ENCODE measurements around the gene HOXB5.

HOXB5 gene

DNA sequence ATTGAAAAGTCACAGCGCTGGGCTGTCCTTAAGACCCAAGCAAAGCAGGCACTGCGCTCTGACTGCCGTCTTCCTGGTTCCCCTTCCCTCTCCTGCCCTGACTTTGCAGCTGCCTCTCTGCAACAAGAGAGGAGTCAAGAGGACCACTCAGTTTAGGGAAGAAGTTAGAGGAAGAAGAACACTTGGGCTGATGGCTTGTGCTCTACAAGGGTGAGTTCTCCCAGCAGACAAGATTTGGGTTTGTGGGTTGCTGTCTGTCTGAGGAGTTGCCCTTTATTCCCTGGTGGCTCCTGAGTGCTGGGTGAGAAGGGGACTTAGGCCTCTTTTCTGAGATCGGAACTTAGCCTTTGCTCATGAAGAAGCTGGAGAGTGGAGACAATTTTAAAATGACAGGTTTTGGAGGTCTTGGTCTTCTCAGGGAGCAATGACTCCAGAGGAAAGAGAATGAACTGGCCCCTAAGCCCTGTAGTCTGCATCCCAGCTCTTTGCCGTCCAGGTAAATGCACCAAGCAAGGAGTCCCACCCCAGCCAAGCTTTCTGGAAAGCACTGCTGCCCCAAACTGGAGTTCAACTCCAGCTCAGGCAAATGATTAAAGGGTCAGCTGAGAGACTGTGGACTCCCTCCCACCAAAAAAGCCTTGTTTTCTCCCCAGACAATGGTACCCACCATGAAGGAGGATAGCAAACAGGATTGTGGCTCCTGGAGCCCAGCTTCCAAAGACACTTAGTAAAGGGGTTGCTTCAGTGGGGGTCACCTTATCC lies 35.3 kb upstream of the HOXB5 start:
- no peak for DNase-seq

DNA sequence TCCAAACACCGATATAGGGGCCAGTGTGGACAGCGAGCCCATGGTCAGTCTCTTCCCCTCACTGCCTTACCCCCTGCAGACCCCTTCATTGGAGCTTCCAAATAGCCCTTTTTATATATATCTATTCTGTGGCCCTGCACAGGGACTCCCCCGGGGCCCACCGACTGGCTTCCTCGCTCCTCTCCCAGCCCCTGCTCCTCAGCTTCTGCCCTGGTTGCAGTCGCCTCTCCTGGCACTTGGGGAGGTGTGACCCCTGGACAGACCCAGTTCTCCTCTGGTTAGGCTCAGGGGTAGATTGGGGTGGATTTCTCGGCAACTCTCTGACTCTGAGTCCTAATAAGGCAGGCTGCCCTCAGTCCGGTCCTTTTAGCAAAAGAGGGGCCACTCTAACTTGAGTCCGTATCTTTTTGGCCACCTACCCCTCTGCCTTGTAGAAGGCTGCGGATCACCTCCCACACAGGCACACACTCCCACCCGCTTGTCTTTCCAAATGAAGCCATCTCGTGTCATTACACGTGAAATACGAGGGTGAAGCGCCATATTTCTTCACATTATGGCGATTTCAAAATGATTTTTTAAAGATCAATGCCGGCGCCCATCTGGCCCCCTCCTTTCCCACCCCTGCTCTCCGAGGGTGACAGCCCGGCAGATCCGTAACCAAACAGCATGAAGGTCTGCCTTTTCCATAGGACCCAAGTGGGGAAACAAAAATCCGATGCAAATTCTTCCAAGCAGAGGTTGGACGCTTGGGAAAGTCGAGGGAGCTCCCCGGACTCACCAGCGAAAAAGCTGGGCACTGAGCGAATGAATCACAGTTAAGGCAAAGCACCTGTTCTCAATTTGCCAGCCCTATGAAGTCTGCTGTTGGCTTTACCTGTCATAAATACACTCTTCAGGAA lies 34.3 kb upstream of the HOXB5 start:
- no peak for DNase-seq

DNA sequence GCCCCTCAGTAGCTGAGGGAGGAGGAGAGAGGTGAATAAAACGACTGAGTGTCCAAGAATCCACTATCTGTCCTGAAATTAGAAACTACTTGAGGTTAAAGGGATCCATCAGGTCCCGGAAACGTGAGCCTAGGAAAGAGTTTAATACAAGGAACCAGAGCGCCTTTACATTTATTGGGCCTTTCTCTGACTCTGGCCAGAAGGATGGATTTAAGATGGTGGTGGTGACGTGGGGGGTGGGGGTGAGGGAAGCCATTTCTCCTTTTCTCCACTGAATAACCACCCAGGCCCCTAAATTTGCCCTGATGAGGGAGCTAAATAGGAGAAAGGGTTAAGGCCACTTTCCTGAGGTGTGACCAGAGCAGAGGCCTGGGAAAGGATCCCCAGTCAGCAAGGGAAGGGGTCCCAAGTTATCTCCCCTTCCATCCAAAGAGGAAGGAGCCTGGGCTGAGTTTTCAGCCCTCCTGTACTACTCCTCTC lies 33.6 kb upstream of the HOXB5 start:
- no peak for DNase-seq

GRCh38 chr17:48626245-48627117 lies 32.9 kb upstream of the HOXB5 start, which contains the start of gene HOXB9:
Gene HOXB9, minus strand, starts transcription at chr17:48626358. Its CDS starts 89 bp downstream, at chr17:48626269.
- no peak for DNase-seq

GRCh38 chr17:48625495-48626244 lies 32.1 kb upstream of the HOXB5 start:
- no peak for DNase-seq

GRCh38 chr17:48624544-48625494 lies 31.2 kb upstream of the HOXB5 start:
- DNase-seq: no peak

DNA sequence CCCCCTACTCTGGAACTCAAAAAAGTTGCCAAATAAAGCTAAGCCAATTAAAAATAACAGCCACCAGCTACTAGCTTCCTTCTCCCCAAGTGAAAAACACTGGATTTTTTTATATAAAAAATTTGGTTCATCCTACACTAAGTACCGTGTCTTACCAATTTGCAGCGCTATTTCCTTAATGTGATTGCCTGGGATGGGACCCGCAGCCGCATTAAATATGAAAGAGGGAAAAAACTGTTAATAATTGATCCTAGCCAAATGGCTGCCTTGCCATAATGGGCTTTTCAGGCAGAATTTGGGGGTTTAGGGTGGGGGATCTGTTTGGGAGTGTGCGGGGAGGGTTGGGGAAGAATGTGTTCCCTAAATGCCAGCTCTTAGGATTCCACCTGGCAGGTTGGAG lies 30.5 kb upstream of the HOXB5 start:
- DNase-seq: no peak

DNA sequence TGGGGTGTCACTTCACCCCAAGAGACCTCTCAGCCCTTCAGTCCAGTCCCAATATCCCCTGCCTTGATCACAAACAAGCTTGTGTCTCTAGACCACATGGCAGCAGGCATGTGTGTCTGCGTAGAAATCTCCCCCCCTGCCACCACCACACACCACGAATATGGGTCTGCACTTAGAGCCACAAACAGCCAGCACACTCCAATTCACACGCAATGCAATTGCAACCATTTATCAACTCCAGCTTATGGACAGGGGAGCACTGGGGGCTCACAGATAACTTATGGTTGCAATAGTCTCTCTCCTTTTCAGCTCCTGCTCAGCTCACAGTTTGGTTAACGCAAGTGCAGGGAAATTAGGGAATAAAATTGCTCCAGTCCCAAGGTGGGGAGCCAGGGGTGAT lies 30.0 kb upstream of the HOXB5 start:
- no peak for DNase-seq

DNA sequence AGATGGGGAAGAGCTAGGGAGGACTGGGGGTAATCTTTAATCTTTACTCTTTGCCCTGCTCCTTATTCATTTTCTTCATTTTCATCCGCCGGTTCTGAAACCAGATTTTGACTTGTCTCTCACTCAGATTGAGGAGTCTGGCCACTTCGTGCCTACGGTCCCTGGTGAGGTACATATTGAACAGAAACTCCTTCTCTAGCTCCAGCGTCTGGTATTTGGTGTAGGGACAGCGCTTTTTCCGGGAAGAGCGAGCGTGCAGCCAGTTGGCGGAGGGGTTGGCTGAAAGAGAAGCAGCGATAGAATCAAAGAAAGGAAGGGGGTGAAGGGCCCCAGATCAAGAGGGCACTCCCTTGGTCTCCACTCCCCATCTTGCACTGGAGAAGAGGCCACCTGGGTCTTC lies 29.3 kb upstream of the HOXB5 start:
- no peak for DNase-seq

DNA sequence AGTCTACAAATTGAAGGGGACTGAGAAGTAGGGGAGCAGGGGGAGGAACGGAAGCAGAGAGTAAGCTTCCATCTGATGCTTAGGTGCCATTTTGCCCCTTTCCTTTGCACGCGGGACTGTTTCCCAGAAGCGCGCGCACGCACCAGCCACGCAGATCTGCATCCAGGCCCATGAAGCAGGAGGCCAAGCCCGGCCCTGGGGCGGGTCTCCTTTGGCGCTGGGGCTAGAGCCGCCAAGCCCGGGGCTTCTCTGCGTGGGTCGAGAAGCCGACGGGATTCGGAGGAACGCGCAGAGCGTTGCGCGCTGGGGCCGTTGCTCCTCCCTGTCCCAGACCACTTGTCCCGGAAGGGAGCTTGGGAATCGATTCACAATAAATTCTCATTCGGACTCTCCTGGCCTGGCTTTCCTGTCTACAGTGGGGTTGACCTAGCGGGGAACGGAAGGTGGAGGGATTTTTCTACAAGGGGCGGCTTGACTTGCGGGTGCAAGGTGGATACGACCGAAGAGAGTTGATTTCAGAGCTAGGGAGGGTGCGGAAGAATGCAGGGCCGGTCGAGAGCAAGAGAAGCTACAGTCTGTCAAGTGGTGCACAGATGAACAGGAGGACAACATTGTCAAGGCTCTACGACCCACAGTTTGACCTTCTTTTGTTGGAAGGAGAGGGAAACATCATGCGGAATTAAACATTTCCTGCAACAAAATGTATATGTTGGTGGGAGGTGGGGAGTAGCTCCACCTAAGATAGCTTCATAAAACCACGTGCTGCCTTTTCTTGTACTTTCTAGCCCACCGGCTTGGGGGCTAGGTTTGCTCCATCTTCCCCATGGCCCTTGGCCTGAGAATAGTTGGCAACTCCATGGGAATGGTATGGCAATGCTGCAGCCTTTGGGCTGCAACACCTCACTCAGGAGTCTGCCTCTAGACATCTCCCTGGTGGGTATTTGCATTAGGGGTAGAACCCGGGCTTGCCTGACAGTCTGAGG lies 28.1 kb upstream of the HOXB5 start:
- no peak for DNase-seq

GRCh38 chr17:48620461-48621139 lies 27.0 kb upstream of the HOXB5 start:
- no peak for DNase-seq

- DNase-seq: no peak
These were observed 26.4 kb upstream of the HOXB5 start for GRCh38 chr17:48619826-48620449.

DNA sequence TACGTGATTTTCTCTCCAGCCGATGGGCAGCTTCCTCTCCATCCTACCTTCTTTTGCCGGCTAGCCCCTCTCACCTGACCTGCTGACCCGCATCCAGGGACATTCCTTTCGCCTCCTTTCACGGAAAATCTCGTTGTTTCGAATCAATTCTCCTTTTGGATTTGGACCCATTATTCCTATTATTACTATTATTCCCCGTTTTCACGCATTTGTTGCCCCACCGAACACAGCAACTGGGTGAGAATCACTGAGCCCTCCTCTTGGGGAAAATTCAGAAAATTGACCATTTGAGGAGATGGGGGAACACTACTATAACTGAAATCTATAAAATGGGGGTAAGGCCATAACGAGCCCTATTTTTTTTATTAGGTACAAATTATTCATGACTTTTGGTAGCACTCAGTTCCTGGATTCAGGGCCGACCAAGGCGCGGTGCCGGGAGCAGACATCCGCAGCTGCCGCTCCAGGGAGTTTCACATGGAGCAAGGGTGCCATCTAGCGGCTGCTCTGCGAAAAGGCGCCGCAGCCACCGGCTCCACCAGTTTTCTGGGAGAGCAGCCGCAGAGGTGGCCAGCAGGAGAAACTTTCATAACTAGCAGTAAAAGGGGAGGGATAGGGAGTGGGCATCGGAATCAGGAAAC lies 24.8 kb upstream of the HOXB5 start:
- DNase-seq: no peak

DNA sequence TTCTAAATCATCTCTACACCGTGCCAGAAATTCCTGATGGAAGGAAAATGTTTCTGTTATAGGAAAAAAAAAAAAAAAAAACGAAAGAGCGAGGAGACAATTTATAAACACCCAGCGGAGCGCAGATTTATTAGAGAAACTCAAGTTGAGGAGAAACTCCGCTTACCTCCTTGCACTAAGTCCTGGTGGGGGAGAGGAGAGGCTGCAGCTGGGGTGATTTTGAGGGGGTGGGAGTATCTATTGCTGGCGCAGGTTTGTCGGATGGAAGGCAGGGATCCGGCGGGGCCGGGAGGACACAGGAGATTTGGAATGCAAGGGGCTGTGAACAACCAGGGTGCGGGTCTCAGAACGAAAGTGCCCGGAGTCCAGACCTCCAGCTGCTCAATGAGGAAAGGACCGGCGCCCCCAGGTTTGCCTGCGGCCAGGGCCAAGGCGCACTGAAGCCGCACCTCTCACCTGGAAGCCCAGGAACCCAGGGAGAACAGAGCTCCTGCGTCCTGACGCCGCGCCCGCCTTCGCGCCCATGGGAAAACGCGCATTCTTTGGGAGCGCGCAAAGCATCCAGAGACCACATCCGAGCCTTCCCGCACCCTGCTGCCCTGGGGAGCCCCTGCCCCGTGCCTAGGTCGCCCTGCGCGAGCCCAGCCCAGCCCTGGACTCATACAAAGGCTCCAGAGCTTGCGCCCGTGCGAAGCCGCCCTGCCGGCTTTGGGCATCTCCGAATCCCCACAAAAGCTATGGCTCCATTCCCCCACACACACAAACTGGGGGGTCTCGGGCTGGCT lies 24.1 kb upstream of the HOXB5 start:
- no peak for DNase-seq

GRCh38 chr17:48616717-48617470 lies 23.3 kb upstream of the HOXB5 start:
- no peak for DNase-seq

DNA sequence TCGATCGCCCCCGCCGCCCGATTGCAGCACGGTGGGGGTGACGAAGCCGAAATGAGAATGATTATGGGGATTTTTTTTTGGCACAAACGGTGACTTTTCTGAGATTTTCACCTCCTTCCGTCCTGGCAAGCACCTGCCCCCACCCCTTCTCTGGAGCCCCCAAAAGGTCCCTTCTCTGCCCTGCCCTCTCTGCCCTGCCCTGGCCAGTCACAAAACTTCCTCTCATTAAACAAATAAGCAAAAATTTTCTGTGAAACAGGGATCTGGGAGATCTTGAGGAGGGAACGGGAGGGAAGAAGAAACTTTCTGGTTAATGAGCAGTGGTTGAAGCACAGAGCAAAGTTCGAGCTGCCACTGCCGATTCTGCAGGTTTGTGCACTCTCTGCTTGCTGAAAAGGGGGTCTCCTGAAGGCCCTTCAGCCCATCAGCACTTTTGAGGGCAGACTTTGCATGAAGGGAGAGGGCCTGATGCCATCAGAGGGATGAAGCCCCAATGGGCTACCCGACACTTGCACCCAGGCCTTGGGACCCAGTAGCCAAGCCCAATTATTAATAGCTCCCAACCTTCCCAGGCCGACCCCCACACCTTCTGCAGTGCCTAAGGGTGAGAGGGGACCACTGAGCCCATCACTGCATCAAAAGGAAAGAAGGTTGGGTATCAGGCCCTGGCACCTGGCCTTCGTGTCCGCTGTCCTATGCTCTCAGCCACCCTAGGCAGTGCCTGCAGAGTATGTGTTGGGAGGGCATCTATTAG lies 22.6 kb upstream of the HOXB5 start:
- DNase-seq: no peak
